Activated CD8-positive, alpha-beta memory T cell treated with anti-CD3 and anti-CD28 coated beads for 48 hours (primary cell): Measurements from ENCODE around the gene GBP5.
"Not testable (repeated sequence)": the region's sequence is repeated elsewhere in the genome, so short reads cannot be mapped to it uniquely, and the experiment has no call there.

Experiments
- DNase-seq, 3 experiments: peaks; one replicate each; pipeline ENCODE4 v3.0.0-alpha.2; 2020; ENCODE audit warnings: low read depth in 2 of 3, low spot score in 2 of 3

Gene GBP5, protein sequence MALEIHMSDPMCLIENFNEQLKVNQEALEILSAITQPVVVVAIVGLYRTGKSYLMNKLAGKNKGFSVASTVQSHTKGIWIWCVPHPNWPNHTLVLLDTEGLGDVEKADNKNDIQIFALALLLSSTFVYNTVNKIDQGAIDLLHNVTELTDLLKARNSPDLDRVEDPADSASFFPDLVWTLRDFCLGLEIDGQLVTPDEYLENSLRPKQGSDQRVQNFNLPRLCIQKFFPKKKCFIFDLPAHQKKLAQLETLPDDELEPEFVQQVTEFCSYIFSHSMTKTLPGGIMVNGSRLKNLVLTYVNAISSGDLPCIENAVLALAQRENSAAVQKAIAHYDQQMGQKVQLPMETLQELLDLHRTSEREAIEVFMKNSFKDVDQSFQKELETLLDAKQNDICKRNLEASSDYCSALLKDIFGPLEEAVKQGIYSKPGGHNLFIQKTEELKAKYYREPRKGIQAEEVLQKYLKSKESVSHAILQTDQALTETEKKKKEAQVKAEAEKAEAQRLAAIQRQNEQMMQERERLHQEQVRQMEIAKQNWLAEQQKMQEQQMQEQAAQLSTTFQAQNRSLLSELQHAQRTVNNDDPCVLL

DNA sequence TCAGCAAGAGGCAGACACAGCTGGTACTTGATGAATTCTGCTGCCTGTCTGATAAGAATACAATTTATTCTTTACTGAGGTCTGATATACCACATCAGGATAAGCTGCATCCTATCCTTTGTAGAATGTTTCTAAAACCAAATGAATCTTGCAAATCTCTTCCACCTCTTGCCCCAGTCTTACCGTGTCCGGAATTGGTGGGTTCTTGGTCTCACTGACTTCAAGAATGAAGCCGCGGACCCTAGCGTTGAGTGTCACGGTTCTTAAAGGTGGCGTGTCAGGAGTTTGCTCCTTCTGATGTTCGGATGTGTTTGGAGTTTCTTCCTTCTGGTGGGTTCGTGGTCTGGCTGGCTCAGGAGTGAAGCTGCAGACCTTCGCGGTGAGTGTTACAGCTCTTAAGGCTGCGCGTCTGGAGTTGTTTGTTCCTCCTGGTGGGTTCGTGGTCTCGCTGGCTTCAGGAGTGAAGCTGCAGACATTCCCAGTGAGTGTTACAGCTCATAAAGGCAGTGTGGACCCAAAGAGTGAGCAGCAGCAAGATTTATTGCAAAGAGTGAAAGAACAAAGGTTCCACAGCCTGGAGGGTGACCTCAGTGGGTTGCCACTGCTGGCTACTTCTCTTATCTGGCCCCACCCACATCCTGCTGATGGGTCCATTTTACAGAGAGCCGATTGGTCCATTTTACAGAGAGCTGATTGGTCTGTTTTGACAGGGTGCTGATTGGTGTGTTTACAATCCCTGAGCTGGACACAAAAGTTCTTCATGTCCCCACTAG lies at the start of gene GBP5:
GBP5 (minus strand) TSS at position 592 of the 773 bp plus-strand sequence. CDS start 3,305 bp downstream, outside the sequence.
- DNase-seq, result peak in 1 of 3 experiments; percentile 26

DNA sequence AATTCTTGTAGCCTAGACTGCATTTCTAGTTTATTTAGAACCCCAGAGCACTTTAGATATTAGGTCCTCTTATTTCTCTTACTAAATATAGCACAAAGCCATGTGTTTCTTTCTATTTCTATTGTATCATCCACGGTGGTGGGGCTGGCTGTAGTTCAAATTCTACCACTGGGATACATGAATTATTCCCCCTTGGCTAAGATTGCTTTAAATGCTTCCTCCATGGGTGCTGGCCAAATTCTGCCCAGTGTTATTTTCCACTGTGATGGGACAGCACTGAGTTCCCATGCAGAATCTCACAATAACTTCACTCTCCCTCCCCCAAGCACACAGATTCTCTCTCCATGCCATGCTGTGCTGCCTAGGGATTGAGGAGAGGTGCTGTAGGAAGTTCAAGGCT lies 49.7 kb upstream of the GBP5 start:
- DNase-seq, result no peak

DNA sequence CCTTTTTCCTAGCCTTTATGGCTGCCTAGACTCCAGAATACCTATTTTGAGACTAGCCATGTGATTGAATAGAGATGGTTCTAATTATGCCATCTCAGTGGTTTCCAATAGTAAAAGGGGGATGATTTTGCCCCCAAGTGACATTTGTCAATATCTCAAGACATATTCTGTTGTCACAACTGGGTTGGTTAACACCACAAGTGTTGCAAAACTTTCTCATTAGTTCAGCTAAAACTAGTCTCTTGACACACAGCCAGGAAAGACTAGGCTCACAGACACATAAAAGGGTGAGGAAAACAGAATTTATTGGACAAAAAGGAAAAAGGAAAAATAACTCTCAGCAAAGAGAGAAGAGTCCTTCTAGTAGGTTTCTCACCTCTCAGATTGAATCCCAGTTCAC lies 39.9 kb upstream of the GBP5 start:
- no peak for DNase-seq

DNA sequence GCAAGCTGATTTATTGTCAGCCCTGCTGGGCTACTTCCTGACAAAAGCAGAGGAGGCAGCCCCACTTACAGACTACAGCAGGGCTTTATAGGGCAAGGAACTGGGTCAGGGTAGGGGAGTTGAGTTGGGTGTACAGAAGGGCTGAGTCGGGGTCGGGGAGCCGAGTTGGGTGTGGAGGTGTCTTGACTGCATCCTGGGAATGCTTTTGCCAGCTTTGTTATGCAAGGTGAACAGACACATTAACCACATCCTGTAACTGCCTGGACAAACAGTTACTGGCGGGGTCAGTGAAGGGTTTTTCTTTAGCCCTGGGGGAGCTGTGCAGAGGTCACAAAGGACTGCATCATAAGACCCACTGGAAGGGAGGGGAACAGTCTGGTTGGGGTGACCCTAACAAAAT lies 39.1 kb upstream of the GBP5 start:
- DNase-seq, result no peak

DNA sequence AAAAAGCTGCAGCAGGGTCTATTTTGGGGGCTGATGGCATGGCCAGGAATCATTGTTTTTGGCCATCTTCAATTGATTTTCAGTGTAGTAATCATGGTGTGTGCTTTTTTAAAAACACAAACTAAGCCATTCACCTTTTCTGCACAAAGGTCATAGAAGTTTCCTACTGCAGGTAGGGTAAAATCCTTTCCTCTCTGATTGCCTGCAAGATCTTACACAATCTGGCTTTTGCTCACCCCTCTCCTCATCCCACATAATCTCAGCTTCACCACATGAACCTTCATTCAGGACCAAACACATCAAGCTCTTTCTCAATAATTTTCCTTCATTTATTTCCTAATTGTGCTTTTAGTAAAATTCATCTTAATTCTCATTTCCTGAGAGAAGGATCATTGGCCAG lies 38.3 kb upstream of the GBP5 start:
- no peak for DNase-seq

DNA sequence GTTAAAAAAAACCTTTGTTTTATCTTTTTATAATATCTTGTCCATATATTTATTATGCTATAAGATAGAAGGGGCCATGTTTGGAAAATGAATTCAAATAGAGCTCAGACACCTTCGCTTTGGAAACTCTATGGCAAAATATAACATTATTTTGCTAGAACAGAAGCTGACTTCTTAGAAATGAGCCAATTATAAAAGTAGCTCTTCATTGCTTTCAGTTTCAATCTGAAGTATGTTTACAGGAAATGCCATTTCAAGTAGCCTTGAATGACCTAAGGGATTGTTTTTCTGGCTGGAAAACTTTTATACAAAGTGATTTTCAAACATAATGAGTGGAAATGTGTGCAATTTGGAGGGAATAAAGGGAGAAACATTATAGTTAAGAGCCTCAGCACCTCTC lies 37.8 kb upstream of the GBP5 start:
- no peak for DNase-seq

- DNase-seq, result no peak
Observed at GRCh38 chr1:89309828-89310227, 37.2 kb upstream of the GBP5 start.

- no peak for DNase-seq
Observed at GRCh38 chr1:89306273-89306672, 33.6 kb upstream of the GBP5 start.

- no peak for DNase-seq
Observed at GRCh38 chr1:89305493-89305892, 32.8 kb upstream of the GBP5 start.

DNA sequence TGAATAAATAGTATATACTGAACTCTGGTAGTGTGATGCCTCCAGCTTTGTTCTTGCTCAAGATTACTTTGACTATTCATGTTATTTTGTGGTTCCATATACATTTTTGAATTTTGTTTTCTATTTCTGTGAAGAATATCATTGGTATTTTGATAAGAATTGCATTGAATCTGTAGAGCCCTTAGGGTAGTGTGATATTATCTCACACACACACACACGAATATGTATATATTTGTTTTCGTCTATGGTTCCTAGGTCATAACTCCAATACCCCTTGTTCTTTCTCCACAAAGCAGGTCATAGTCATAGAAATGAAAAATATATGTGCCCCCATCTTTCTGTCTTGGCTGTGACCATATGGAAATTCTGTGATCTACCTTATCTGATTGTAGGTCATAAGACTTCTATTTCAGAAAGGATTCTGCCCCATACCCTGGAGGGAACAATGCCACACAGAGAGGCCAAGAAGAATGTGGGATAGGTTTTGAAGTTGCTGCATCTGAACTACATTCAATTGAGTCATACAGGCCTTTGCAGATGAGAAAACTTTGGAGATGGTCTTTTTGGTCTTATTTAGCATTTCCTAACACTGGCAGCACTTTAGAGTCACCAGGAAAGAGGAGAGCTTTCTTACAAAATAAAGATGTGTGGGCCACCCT lies 32.0 kb upstream of the GBP5 start:
- no peak for DNase-seq

GRCh38 chr1:89302697-89303332 lies 30.2 kb upstream of the GBP5 start:
- DNase-seq, result no peak

- not testable (repeated sequence) for DNase-seq
Observed at GRCh38 chr1:89299739-89300463, 27.2 kb upstream of the GBP5 start.

GRCh38 chr1:89298461-89298860 lies 25.8 kb upstream of the GBP5 start:
- no peak for DNase-seq

- DNase-seq, result no peak
Observed at GRCh38 chr1:89295187-89295586, 22.5 kb upstream of the GBP5 start.

DNA sequence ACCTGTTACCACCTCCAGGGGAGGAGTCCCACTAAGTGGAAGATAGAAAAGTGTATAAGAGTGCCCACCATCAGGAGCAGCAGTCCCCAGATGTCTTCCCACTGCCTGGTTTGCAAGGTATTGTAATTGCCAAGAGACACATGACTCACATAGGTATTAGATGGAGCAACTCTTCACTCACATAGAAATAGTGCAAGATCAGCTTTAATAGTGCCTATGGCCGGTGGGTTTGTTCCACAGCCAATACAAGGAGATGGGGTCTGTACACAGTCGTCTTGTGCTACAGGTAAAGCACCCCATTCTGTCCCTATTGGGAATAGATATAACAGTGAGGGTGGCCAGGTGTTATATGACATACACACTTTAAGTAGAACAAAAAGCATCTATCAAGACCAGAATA lies 18.6 kb upstream of the GBP5 start:
- no peak for DNase-seq

DNA sequence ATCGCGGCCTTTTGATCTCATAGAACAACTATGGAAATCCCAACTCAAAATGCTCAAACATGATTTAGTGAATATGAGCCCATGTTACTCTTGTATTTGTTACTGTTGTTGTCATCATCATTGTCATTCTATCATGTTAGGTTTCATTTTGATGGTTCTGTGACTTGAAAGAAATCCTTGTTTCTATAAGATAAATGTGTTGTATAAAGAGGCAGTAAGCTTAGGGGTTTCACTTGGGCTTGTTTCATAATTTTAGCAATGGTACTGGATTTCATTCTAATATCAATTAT lies 15.3 kb upstream of the GBP5 start:
- no peak for DNase-seq

DNA sequence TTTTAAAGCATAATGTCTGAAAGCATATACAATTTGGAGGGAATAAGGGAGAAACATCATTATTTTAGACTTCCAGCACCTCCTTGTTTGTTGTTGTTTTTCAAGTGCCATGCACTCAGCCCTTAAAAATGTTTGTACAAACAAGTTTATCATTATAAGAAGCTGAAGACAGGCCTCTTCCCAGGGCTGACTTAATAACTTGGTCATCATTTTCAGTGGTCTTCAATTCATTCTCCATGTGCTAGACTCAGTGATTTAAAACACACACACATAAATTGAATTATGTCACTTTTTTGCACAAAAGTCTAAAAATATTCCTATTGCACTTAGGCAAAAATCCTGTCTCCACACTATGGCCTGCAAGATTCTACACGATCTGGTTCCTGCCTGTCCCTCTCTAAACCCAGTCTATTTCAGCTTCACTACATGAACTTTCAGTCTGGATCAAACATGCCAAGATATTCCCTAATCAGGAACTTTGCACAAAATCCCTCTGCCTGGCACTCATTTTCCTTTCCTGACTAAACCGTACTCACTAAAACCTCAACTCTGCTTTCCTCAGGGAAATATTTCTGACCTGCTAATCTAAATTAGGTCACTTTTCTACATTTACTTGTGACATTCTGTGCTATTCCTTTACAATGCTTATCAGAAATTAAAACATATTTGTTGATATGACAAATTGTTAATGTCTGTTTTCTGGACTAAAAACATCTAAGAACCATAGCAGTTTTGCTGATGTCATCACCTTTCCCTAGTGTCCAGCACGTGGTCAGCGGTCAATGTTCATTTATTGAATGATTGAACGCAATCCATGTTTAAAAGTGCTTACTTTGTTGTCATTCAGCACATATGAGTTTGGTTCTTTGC lies 14.8 kb upstream of the GBP5 start:
- DNase-seq, result no peak

GRCh38 chr1:89286549-89287180 lies 14.0 kb upstream of the GBP5 start:
- no peak for DNase-seq

GRCh38 chr1:89285745-89286380 lies 13.2 kb upstream of the GBP5 start:
- no peak for DNase-seq
